Measurements from ENCODE around the gene RECQL5. TPM values are rescaled to one million over a fixed set of nuclear protein-coding genes. Genes with fewer than 3 reads are reported as not detected.

Gene RECQL5
- total and polyA plus RNA-seq, 10 donors = 25.7 to 51.0 (median 38.6) TPM

DNA sequence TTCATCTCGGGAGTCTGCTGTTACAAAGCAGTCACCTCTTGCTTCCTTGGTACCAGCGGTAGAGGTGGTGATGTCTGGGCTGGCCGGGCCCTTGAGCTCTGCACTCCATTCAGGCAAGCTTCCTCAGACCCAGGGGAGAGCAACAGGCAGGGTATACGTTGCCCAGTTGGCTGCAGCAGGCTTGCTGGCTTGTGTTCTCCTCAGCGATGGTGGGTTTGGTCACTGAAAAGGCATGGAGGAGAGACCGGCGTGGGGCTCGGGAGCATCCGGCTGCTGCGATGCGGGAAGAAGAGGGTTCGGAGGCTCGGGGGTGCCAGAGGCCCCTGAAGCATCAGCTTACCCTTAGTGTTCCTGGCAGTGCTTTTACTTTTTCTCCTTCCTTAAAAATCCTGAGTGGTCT, 26.0 kb upstream of the RECQL5 start:
- no peaks in the 10 kb centered on the region for H3K9me3 ChIP-seq
- no peak for TF ChIP-seq POLR2AphosphoS5 (IDR thresholded peaks at IDR 0.05)
- no peak for TF ChIP-seq POLR2A (IDR thresholded peaks at IDR 0.05)
- TF ChIP-seq, protein P1, sequence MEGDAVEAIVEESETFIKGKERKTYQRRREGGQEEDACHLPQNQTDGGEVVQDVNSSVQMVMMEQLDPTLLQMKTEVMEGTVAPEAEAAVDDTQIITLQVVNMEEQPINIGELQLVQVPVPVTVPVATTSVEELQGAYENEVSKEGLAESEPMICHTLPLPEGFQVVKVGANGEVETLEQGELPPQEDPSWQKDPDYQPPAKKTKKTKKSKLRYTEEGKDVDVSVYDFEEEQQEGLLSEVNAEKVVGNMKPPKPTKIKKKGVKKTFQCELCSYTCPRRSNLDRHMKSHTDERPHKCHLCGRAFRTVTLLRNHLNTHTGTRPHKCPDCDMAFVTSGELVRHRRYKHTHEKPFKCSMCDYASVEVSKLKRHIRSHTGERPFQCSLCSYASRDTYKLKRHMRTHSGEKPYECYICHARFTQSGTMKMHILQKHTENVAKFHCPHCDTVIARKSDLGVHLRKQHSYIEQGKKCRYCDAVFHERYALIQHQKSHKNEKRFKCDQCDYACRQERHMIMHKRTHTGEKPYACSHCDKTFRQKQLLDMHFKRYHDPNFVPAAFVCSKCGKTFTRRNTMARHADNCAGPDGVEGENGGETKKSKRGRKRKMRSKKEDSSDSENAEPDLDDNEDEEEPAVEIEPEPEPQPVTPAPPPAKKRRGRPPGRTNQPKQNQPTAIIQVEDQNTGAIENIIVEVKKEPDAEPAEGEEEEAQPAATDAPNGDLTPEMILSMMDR (IDR thresholded peaks at IDR 0.05 in 8 of 11, conservative IDR thresholded peaks at IDR 0.05 in 3 of 11) = no peak
- H3K36me3 ChIP-seq = peaks cover 0 to 79% (median 45%) of the 10 kb centered on the region in 6 donors
- peaks cover 25 to 88% (median 60%) of the 10 kb centered on the region in 6 donors for H3K4me1 ChIP-seq
- H3K27me3 ChIP-seq (replicated peaks in 1 of 7) = no peaks in the 10 kb centered on the region
- intact Hi-C loops (cut with DNase I; ENCODE audit: low total_unique reads) = no loop called here
- H3K27ac ChIP-seq = peak overlapping the region in 5 of 8 donors; percentile 48 to 82 (median 64)
- peak; percentile 61 for DNase-seq
- 93 to 98% (median 94%) methylated on average over 13 of the region's 13 CpGs for WGBS, 5 donors
- H3K4me3 ChIP-seq = no peak overlapping the region

DNA sequence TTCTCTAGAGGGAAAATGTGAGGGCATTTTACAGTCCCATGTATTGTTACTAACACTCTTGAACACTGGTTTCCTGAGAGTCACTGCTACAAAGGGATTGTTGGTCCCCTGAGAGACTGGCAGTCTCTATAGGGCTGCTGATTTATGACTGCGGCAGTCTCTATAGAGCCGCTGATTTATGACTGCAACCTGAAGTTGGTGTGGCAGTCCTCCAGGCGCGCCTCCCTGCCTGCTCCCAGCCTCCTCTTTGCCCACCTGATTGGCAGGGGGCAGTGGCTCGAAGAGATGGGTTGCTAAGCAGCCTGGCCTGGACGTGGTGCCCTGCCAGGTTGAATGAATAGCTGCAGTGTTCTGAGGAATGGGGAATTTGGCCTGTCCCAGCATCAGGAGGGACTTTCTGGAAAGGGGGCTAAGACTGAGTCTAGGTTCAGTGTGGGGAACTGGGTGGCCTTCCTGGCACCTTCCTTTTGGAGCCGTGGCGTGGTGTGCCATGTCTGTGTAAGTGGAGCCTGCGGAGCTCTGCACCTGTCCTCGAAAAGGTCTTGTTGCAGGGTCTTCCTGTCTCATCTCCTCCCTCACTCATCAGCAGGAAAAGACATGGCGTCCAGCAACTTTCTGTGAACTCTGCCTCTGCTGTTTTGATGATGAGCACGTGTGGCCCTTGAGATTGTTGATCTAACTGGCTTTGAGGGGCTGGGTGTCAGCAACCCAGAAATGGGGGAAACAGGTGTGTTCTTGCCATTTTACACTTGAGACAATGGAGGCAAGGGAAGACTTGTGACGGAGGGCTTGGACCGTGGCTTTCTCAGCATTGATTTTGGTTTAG, 25.1 kb upstream of the RECQL5 start:
- H3K9me3 ChIP-seq = no peaks in the 10 kb centered on the region
- H3K4me3 ChIP-seq = no peak overlapping the region
- peaks cover 0 to 75% (median 38%) of the 10 kb centered on the region in 6 donors for H3K36me3 ChIP-seq
- intact Hi-C loops (cut with DNase I; ENCODE audit: low total_unique reads) = no loop called here
- DNase-seq = peak; percentile 34
- H3K27ac ChIP-seq = peak overlapping the region in 4 of 8 donors; percentile 48 to 85 (median 83)
- 76 to 88% (median 80%) methylated on average over 12 to 14 of the region's 14 CpGs for WGBS, 5 donors
- H3K4me1 ChIP-seq = peaks cover 31 to 88% (median 62%) of the 10 kb centered on the region in 6 donors
- H3K27me3 ChIP-seq (replicated peaks in 1 of 7) = no peaks in the 10 kb centered on the region
- TF ChIP-seq, protein P1 (IDR thresholded peaks at IDR 0.05 in 8 of 11, conservative IDR thresholded peaks at IDR 0.05 in 3 of 11) = no peak
- TF ChIP-seq POLR2AphosphoS5 (IDR thresholded peaks at IDR 0.05) (no peak), POLR2A (IDR thresholded peaks at IDR 0.05) (no peak)

DNA sequence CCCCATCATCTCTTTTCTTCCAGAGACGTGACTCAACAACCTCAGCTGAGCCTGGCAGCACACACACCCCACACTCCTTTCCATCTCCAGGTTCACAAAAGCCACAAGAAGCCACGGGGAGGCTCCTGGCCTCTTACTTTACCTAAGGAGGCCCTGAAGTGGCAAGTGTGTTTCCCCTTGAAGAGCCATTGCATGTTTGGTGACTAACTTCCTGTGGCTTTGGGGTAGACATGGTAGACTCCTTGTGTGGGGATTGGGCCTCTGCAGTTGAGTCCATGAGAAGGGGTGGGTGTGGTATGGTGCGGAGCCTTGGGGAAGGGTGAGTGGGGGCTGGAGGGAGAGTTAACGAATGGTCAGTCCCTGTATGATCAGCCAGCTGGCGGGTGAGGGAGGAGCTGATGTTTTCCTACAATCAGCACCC, 24.4 kb upstream of the RECQL5 start:
- peak overlapping the region in 3 of 8 donors; percentile 82 to 85 (median 84) for H3K27ac ChIP-seq
- DNase-seq = peak; percentile 32

More for the DNA sequence above, 24.4 kb upstream of the RECQL5 start:
- Histone ChIP-seq H3K36me3 (peaks cover 0 to 69% (median 37%) of the 10 kb centered on the region in 6 donors), H3K4me3 (no peak overlapping the region), H3K27me3 (replicated peaks in 1 of 7) (no peaks in the 10 kb centered on the region), H3K9me3 (no peaks in the 10 kb centered on the region), H3K4me1 (peaks cover 38 to 90% (median 65%) of the 10 kb centered on the region in 6 donors)
- intact Hi-C loops (cut with DNase I; ENCODE audit: low total_unique reads) = no loop called here
- WGBS, 5 donors = 57 to 79% (median 66%) methylated on average over 5 of the region's 5 CpGs
- TF ChIP-seq, protein P1 (IDR thresholded peaks at IDR 0.05 in 8 of 11, conservative IDR thresholded peaks at IDR 0.05 in 3 of 11) = no peak
- no peak for TF ChIP-seq POLR2A (IDR thresholded peaks at IDR 0.05)
- TF ChIP-seq POLR2AphosphoS5 (IDR thresholded peaks at IDR 0.05) = no peak
